Transverse colon (tissue), 4 donors: ENCODE data around the gene PIGU. TPM values are rescaled to one million over a fixed set of nuclear protein-coding genes. Genes with fewer than 3 reads are reported as not detected.
A peak's percentile ranks its signal among the peaks of the same experiment; 100 is the strongest.

Source experiments
- DNase-seq: peaks from one replicate; pipeline ENCODE4 v3.0.0-alpha.2; 2019
- H3K27ac ChIP-seq, 4 donors: fragments of 200-600 bp; sonication (generic); 2 replicates each; pipeline ENCODE4 v1.5.1; 2016 to 2018; ENCODE audit warnings: inconsistent platforms in 4 of 4
- H3K27me3 ChIP-seq: fragments of 200-600 bp; sonication (generic); 2 replicates; pipeline ENCODE4 v1.5.1; 2017; ENCODE audit warnings: inconsistent platforms
- H3K36me3 ChIP-seq, 4 donors: fragments of 200-600 bp; sonication (generic); 2 replicates each; pipeline ENCODE4 v1.5.1; 2017 to 2019; ENCODE audit warnings: inconsistent platforms in 4 of 4
- H3K4me1 ChIP-seq, 4 donors: fragments of 200-600 bp; sonication (generic); 2 replicates each; pipeline ENCODE4 v1.5.1; 2017 to 2020; ENCODE audit warnings: inconsistent platforms in 4 of 4
- H3K4me3 ChIP-seq, 4 donors: fragments of 200-600 bp; sonication (generic); 1 replicate in 1 of 4; 2 replicates in 3 of 4; pipeline versions ENCODE4 v1.5.1 to v1.6.1; 2017 to 2019; ENCODE audit warnings: inconsistent platforms in 4 of 4
- H3K9me3 ChIP-seq, 2 donors: fragments of 200-600 bp; sonication (generic); 2 replicates each; pipeline ENCODE4 v1.5.1; 2017 to 2019; ENCODE audit warnings: inconsistent platforms in 2 of 2
- CTCF ChIP-seq, 5 experiments: fragments of 200-600 bp in 3 of 5; fragments of 450-650 bp in 2 of 5; sonication (generic) in 3 of 5; IDR thresholded peaks; 1 replicate in 2 of 5; 2 replicates in 3 of 5; pipeline ENCODE4 v1.5.1; 2016 to 2017; ENCODE audit warnings: antibody characterized with exemption in 5 of 5, inconsistent platforms in 3 of 5, mild to moderate bottlenecking in 2 of 5, moderate library complexity in 1 of 5
- EP300 ChIP-seq: sonication (generic); formaldehyde crosslinking; IDR thresholded peaks from one replicate; pipeline ENCODE4 v1.6.1; 2017; ENCODE audit warnings: antibody characterized with exemption, low read depth
- POLR2A ChIP-seq: fragments of 450-650 bp; IDR thresholded peaks from one replicate; pipeline ENCODE4 v1.6.1; 2016; ENCODE audit warnings: antibody characterized with exemption, mild to moderate bottlenecking, moderate library complexity
- POLR2AphosphoS5 ChIP-seq, 3 donors: sonication (generic); formaldehyde crosslinking; IDR thresholded peaks; one replicate each; pipeline ENCODE4 v1.6.1; 2016; ENCODE audit warnings: antibody characterized with exemption in 3 of 3
- WGBS, 2 donors: methylation state at CpG; one replicate each; pipeline ENCODE4 v1.1.5; 2018; ENCODE audit warnings: low coverage in 1 of 2; 5-methylcytosine and 5-hydroxymethylcytosine counted together
- in situ Hi-C, 4 donors: fragments of 200-750 bp; cut with MboI; loops; one replicate each; pipeline versions ENCODE4 v1.15.0 to v1.15.1; 2017; ENCODE audit warnings: low sequenced_read_pairs in 3 of 4, low pct_ligation_motif_present in 1 of 4, low pct_unique_long_range_greater_than_20kb in 1 of 4
- intact Hi-C: fragments of 100-400 bp; cut with DNase I; formaldehyde crosslinking; loops from one replicate; pipeline ENCODE4 v1.15.1; 2023; ENCODE audit warnings: low total_unique reads
- total RNA-seq, 4 donors: library from RNA; depleted of rRNA; stranded (reverse); fragments of >200 nt; gene quantifications; one replicate each; pipeline ENCODE4 v1.1.0, GENCODE V29; 2016

PIGU gene
- total RNA-seq, 4 donors from 2014 or later, result 4.1 to 28.7 (median 16.8) TPM

GRCh38 chr20:34528921-34529297 is 148.0 kb downstream of the PIGU start:
- no peaks in the 10 kb centered on the region for H3K27me3 ChIP-seq
- no peak for TF ChIP-seq CTCF (IDR thresholded peaks at IDR 0.05)
- no peak for TF ChIP-seq POLR2AphosphoS5 (IDR thresholded peaks at IDR 0.05)
- TF ChIP-seq EP300, result no peak
- TF ChIP-seq POLR2A, result no peak
- H3K4me3 ChIP-seq, result no peak overlapping the region
- peak overlapping the region in 2 of 4 donors; percentile 14 to 26 for H3K27ac ChIP-seq
- intact Hi-C loops (no loop called here), in situ Hi-C loops (loop anchor here in 1 of 4 donors (10.0 kb wide), 1 partner anchor 214 kb away; no protein-coding TSS in a partner anchor)
- WGBS, 2 donors, result 56% methylated on average over 5 of the region's 5 CpGs; no CpG with 5 or more reads in 1 of the 2 donors
- no peaks in the 10 kb centered on the region for H3K9me3 ChIP-seq
- DNase-seq, result no peak
- H3K4me1 ChIP-seq, result peaks cover 27 to 51% (median 31%) of the 10 kb centered on the region in 4 donors
- peaks cover 0 to 25% (median 12%) of the 10 kb centered on the region in 4 donors for H3K36me3 ChIP-seq

GRCh38 chr20:34527016-34527415 is 149.9 kb downstream of the PIGU start:
- no peak for TF ChIP-seq POLR2A
- TF ChIP-seq CTCF (IDR thresholded peaks at IDR 0.05), result no peak
- TF ChIP-seq POLR2AphosphoS5 (IDR thresholded peaks at IDR 0.05), result no peak
- TF ChIP-seq EP300, result no peak
- peaks cover 40 to 70% (median 46%) of the 10 kb centered on the region in 4 donors for H3K4me1 ChIP-seq
- H3K27ac ChIP-seq, result peak overlapping the region; percentile 81 to 91 (median 86)
- H3K36me3 ChIP-seq, result peaks cover 0 to 21% (median 9%) of the 10 kb centered on the region in 4 donors
- in situ Hi-C loops, result loop anchor here in 1 of 4 donors (10.0 kb wide), 1 partner anchor 212 kb away; no protein-coding TSS in a partner anchor
- no peak overlapping the region for H3K4me3 ChIP-seq
- no peaks in the 10 kb centered on the region for H3K27me3 ChIP-seq
- WGBS, 2 donors, result 82 to 84% methylated on average over 3 to 10 of the region's 10 CpGs
- no peak for DNase-seq
- intact Hi-C loops, result no loop called here
- H3K9me3 ChIP-seq, result no peaks in the 10 kb centered on the region

GRCh38 chr20:34526466-34526865 is 150.4 kb downstream of the PIGU start:
- H3K9me3 ChIP-seq, result no peaks in the 10 kb centered on the region
- H3K27me3 ChIP-seq, result no peaks in the 10 kb centered on the region
- peaks cover 0 to 21% (median 9%) of the 10 kb centered on the region in 4 donors for H3K36me3 ChIP-seq
- WGBS, 2 donors, result 54 to 60% methylated on average over 4 to 5 of the region's 5 CpGs
- TF ChIP-seq POLR2A (no peak), POLR2AphosphoS5 (IDR thresholded peaks at IDR 0.05) (no peak), CTCF (IDR thresholded peaks at IDR 0.05) (no peak), EP300 (no peak)
- in situ Hi-C loops (loop anchor here in 1 of 4 donors (10.0 kb wide), 1 partner anchor 212 kb away; no protein-coding TSS in a partner anchor), intact Hi-C loops (no loop called here)
- H3K27ac ChIP-seq, result peak overlapping the region; percentile 81 to 91 (median 86)
- no peak overlapping the region for H3K4me3 ChIP-seq
- H3K4me1 ChIP-seq, result peaks cover 40 to 76% (median 47%) of the 10 kb centered on the region in 4 donors
- DNase-seq, result no peak

GRCh38 chr20:34525709-34526416 is 151.0 kb downstream of the PIGU start:
- Histone ChIP-seq H3K4me3 (no peak overlapping the region), H3K27ac (peak overlapping the region; percentile 81 to 91 (median 86)), H3K4me1 (peaks cover 40 to 80% (median 47%) of the 10 kb centered on the region in 4 donors), H3K36me3 (peaks cover 0 to 21% (median 9%) of the 10 kb centered on the region in 4 donors), H3K27me3 (no peaks in the 10 kb centered on the region), H3K9me3 (no peaks in the 10 kb centered on the region)
- in situ Hi-C loops, result loop anchor here in 1 of 4 donors (10.0 kb wide), 1 partner anchor 211 kb away; no protein-coding TSS in a partner anchor
- peak; percentile 90 for DNase-seq
- intact Hi-C loops, result no loop called here
- TF ChIP-seq POLR2AphosphoS5 (IDR thresholded peaks at IDR 0.05), result peak; percentile 32 to 89 (median 77)
- TF ChIP-seq EP300, result no peak
- peak; percentile 63 for TF ChIP-seq POLR2A
- TF ChIP-seq CTCF (IDR thresholded peaks at IDR 0.05), result peak in 1 of 5 experiments; percentile 9
- WGBS, 2 donors, result 31 to 64% methylated on average over 5 to 14 of the region's 14 CpGs
